Activated naive CD8-positive, alpha-beta T cell (primary cell): Measurements from ENCODE around the gene MLLT1.

Experiments
- H3K27ac Mint-ChIP-seq: one replicate; pipeline ENCODE4 v1.8.0; 2021; ENCODE audit warnings: mixed read lengths
- H3K27me3 Mint-ChIP-seq: one replicate; pipeline ENCODE4 v1.8.0; 2021; ENCODE audit warnings: mixed read lengths
- H3K36me3 Mint-ChIP-seq: one replicate; pipeline ENCODE4 v1.8.0; 2021; ENCODE audit warnings: mixed read lengths
- H3K4me1 Mint-ChIP-seq: one replicate; pipeline ENCODE4 v1.8.0; 2021; ENCODE audit warnings: low read depth, mixed read lengths
- H3K4me3 Mint-ChIP-seq: one replicate; pipeline ENCODE4 v1.8.0; 2021; ENCODE audit warnings: mild to moderate bottlenecking, mixed read lengths
- H3K9me3 Mint-ChIP-seq: one replicate; pipeline ENCODE4 v1.8.0; 2021; ENCODE audit warnings: low read depth, mixed read lengths

MLLT1 gene

GRCh38 chr19:6227936-6228325, 51.8 kb downstream of the MLLT1 start:
- Mint-ChIP-seq H3K4me1 (peaks cover 5% of the 10 kb centered on the region), H3K36me3 (no peaks in the 10 kb centered on the region), H3K27ac (no peak overlapping the region), H3K9me3 (no peaks in the 10 kb centered on the region), H3K27me3 (no peaks in the 10 kb centered on the region), H3K4me3 (no peak overlapping the region)

- H3K4me1 Mint-ChIP-seq: peaks cover 3% of the 10 kb centered on the region
- H3K4me3 Mint-ChIP-seq: no peak overlapping the region
- H3K36me3 Mint-ChIP-seq: no peaks in the 10 kb centered on the region
- no peaks in the 10 kb centered on the region for H3K27me3 Mint-ChIP-seq
- no peak overlapping the region for H3K27ac Mint-ChIP-seq
- H3K9me3 Mint-ChIP-seq: no peaks in the 10 kb centered on the region
Measured at GRCh38 chr19:6227156-6227935, 52.4 kb downstream of the MLLT1 start.

GRCh38 chr19:6226444-6227155, 53.2 kb downstream of the MLLT1 start:
- H3K9me3 Mint-ChIP-seq: no peaks in the 10 kb centered on the region
- H3K4me1 Mint-ChIP-seq: peaks cover 3% of the 10 kb centered on the region
- no peaks in the 10 kb centered on the region for H3K36me3 Mint-ChIP-seq
- H3K27me3 Mint-ChIP-seq: no peaks in the 10 kb centered on the region
- no peak overlapping the region for H3K27ac Mint-ChIP-seq
- H3K4me3 Mint-ChIP-seq: no peak overlapping the region

- peaks cover 3% of the 10 kb centered on the region for H3K4me1 Mint-ChIP-seq
- H3K36me3 Mint-ChIP-seq: no peaks in the 10 kb centered on the region
- H3K27ac Mint-ChIP-seq: no peak overlapping the region
- H3K9me3 Mint-ChIP-seq: no peaks in the 10 kb centered on the region
- H3K27me3 Mint-ChIP-seq: no peaks in the 10 kb centered on the region
- H3K4me3 Mint-ChIP-seq: no peak overlapping the region
Measured at GRCh38 chr19:6226012-6226411, 53.8 kb downstream of the MLLT1 start.

GRCh38 chr19:6225232-6225865, 54.4 kb downstream of the MLLT1 start:
- Mint-ChIP-seq H3K9me3 (no peaks in the 10 kb centered on the region), H3K4me3 (no peak overlapping the region), H3K4me1 (peaks cover 3% of the 10 kb centered on the region), H3K27me3 (no peaks in the 10 kb centered on the region), H3K36me3 (no peaks in the 10 kb centered on the region), H3K27ac (no peak overlapping the region)

- no peaks in the 10 kb centered on the region for H3K27me3 Mint-ChIP-seq
- H3K4me1 Mint-ChIP-seq: no peaks in the 10 kb centered on the region
- H3K4me3 Mint-ChIP-seq: no peak overlapping the region
- no peak overlapping the region for H3K27ac Mint-ChIP-seq
- H3K9me3 Mint-ChIP-seq: no peaks in the 10 kb centered on the region
- H3K36me3 Mint-ChIP-seq: no peaks in the 10 kb centered on the region
Measured at GRCh38 chr19:6224308-6224675, 55.5 kb downstream of the MLLT1 start.

GRCh38 chr19:6223461-6224307, 56.1 kb downstream of the MLLT1 start:
- H3K27me3 Mint-ChIP-seq: no peaks in the 10 kb centered on the region
- no peaks in the 10 kb centered on the region for H3K9me3 Mint-ChIP-seq
- no peaks in the 10 kb centered on the region for H3K4me1 Mint-ChIP-seq
- no peak overlapping the region for H3K4me3 Mint-ChIP-seq
- no peak overlapping the region for H3K27ac Mint-ChIP-seq
- H3K36me3 Mint-ChIP-seq: no peaks in the 10 kb centered on the region

GRCh38 chr19:6222884-6223283, 56.9 kb downstream of the MLLT1 start:
- Mint-ChIP-seq H3K9me3 (no peaks in the 10 kb centered on the region), H3K36me3 (no peaks in the 10 kb centered on the region), H3K4me1 (no peaks in the 10 kb centered on the region), H3K27me3 (no peaks in the 10 kb centered on the region), H3K27ac (no peak overlapping the region), H3K4me3 (no peak overlapping the region)

- Mint-ChIP-seq H3K4me1 (no peaks in the 10 kb centered on the region), H3K27ac (no peak overlapping the region), H3K9me3 (no peaks in the 10 kb centered on the region), H3K36me3 (no peaks in the 10 kb centered on the region), H3K27me3 (no peaks in the 10 kb centered on the region), H3K4me3 (no peak overlapping the region)
Measured at GRCh38 chr19:6221878-6222746, 57.7 kb downstream of the MLLT1 start.

- Mint-ChIP-seq H3K36me3 (no peaks in the 10 kb centered on the region), H3K27ac (no peak overlapping the region), H3K9me3 (no peaks in the 10 kb centered on the region), H3K4me3 (no peak overlapping the region), H3K27me3 (no peaks in the 10 kb centered on the region), H3K4me1 (no peaks in the 10 kb centered on the region)
Measured at GRCh38 chr19:6221220-6221877, 58.4 kb downstream of the MLLT1 start.

GRCh38 chr19:6220385-6221191, 59.2 kb downstream of the MLLT1 start:
- H3K36me3 Mint-ChIP-seq: no peaks in the 10 kb centered on the region
- no peak overlapping the region for H3K4me3 Mint-ChIP-seq
- H3K9me3 Mint-ChIP-seq: no peaks in the 10 kb centered on the region
- no peaks in the 10 kb centered on the region for H3K4me1 Mint-ChIP-seq
- H3K27me3 Mint-ChIP-seq: no peaks in the 10 kb centered on the region
- no peak overlapping the region for H3K27ac Mint-ChIP-seq

- H3K27ac Mint-ChIP-seq: no peak overlapping the region
- no peaks in the 10 kb centered on the region for H3K4me1 Mint-ChIP-seq
- no peaks in the 10 kb centered on the region for H3K36me3 Mint-ChIP-seq
- no peak overlapping the region for H3K4me3 Mint-ChIP-seq
- no peaks in the 10 kb centered on the region for H3K9me3 Mint-ChIP-seq
- H3K27me3 Mint-ChIP-seq: no peaks in the 10 kb centered on the region
Measured at GRCh38 chr19:6219586-6220290, 60.0 kb downstream of the MLLT1 start.

- Mint-ChIP-seq H3K27ac (no peak overlapping the region), H3K9me3 (no peaks in the 10 kb centered on the region), H3K36me3 (no peaks in the 10 kb centered on the region), H3K4me3 (no peak overlapping the region), H3K27me3 (no peaks in the 10 kb centered on the region), H3K4me1 (no peaks in the 10 kb centered on the region)
Measured at GRCh38 chr19:6219147-6219525, 60.6 kb downstream of the MLLT1 start.
